Myocyte (in vitro differentiated cells): Measurements from ENCODE around the gene PERM1. TPM values are rescaled to one million over a fixed set of nuclear protein-coding genes. Genes with fewer than 3 reads are reported as not detected.
"Not testable (repeated sequence)": the region's sequence is repeated elsewhere in the genome, so short reads cannot be mapped to it uniquely, and the experiment has no call there.

ENCODE experiments used
- DNase-seq: peaks from one replicate; pipeline ENCODE4 v3.0.0-alpha.2; 2012; ENCODE audit warnings: low read depth
- total RNA-seq: library from RNA; depleted of rRNA; stranded (reverse); fragments of >200 nt; gene quantifications from 2 replicates; pipeline ENCODE4 v1.2.3, GENCODE V29; 2014

PERM1 gene
- total RNA-seq, 1 donor from 2014 or later = 1.4 TPM

- no peak for DNase-seq
Observed at GRCh38 chr1:950881-951280, 31.0 kb downstream of the PERM1 start.

- no peak for DNase-seq
Observed at GRCh38 chr1:950268-950667, 31.6 kb downstream of the PERM1 start.

- no peak for DNase-seq
Observed at GRCh38 chr1:947958-948357, 33.9 kb downstream of the PERM1 start.

GRCh38 chr1:946811-947210, 35.1 kb downstream of the PERM1 start:
- DNase-seq = not testable (repeated sequence)

GRCh38 chr1:945688-946556, 36.0 kb downstream of the PERM1 start:
- DNase-seq = no peak

GRCh38 chr1:944341-945325, 37.3 kb downstream of the PERM1 start:
- no peak for DNase-seq

GRCh38 chr1:943545-944340, 38.1 kb downstream of the PERM1 start:
- no peak for DNase-seq

- DNase-seq = no peak
Observed at GRCh38 chr1:942864-943533, 38.9 kb downstream of the PERM1 start.

- DNase-seq = no peak
Observed at GRCh38 chr1:942411-942821, 39.5 kb downstream of the PERM1 start.

GRCh38 chr1:941588-942383, 40.1 kb downstream of the PERM1 start:
- peak; percentile 74 for DNase-seq

- no peak for DNase-seq
Observed at GRCh38 chr1:941015-941587, 40.8 kb downstream of the PERM1 start.

GRCh38 chr1:940107-941014, 41.5 kb downstream of the PERM1 start:
- DNase-seq = peak; percentile 61

GRCh38 chr1:939511-940106, 42.3 kb downstream of the PERM1 start:
- no peak for DNase-seq

GRCh38 chr1:938711-939489, 43.0 kb downstream of the PERM1 start:
- no peak for DNase-seq

GRCh38 chr1:938088-938683, 43.7 kb downstream of the PERM1 start:
- DNase-seq = peak; percentile 34

- DNase-seq = no peak
Observed at GRCh38 chr1:937521-937920, 44.4 kb downstream of the PERM1 start.
